Fibroblast of villous mesenchyme (primary cell): ENCODE measurements around the gene PWP2. TPM values are rescaled to one million over a fixed set of nuclear protein-coding genes. Genes with fewer than 3 reads are reported as not detected.

Source experiments
- DNase-seq: peaks from one replicate; pipeline ENCODE4 v3.0.0-alpha.2; 2010; ENCODE audit warnings: low read depth
- H3K4me3 ChIP-seq: 2 replicates; pipeline ENCODE4 v1.5.1; 2011; ENCODE audit warnings: low read depth, mild to moderate bottlenecking, low read length
- CTCF ChIP-seq: IDR thresholded peaks from 2 replicates; pipeline ENCODE4 v1.5.1; 2012; ENCODE audit warnings: low read depth, mild to moderate bottlenecking, low read length; ENCODE audit not compliant: insufficient read depth
- total RNA-seq: library from RNA; depleted of rRNA; stranded (reverse); fragments of >200 nt; gene quantifications from 2 replicates; pipeline ENCODE4 v1.2.3, GENCODE V29; 2012

PWP2 gene
- total RNA-seq, 1 donor: 31.5 TPM

GRCh38 chr21:44072111-44072510 lies 35.1 kb upstream of the PWP2 start:
- no peak for TF ChIP-seq CTCF
- no peak overlapping the region for H3K4me3 ChIP-seq
- DNase-seq: no peak

DNA sequence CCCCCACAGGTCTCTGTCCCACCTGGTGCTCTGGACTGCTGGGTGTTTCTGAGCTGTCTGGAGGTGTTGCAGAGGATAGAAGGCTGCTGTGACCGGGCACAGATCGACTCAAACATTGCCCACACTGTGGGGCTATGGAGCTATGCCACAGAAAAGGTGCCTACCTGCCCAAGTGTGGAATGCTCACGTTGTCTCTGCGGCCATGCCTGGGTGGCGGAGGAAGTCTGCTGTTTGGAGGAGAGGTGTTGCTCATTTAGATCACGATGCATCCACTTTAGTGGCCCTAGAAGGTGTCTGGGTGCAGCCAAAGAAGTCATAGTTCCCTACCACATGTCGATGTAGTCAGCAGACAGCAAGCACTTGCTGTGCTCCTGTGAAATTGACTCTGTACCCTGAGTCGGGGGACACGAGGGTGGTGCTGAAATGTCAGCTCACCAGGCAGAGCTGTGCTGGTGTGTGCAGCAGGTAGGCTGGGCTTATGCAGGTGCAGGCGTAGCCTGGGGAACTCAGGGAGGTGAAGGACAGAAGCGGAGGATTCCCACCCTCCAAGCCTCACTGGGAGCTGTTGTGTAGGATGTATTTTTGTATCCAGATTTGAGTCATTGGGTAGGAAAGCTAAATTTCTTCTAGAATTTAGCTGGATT lies 32.8 kb upstream of the PWP2 start:
- no peak for DNase-seq
- no peak for TF ChIP-seq CTCF
- no peak overlapping the region for H3K4me3 ChIP-seq

DNA sequence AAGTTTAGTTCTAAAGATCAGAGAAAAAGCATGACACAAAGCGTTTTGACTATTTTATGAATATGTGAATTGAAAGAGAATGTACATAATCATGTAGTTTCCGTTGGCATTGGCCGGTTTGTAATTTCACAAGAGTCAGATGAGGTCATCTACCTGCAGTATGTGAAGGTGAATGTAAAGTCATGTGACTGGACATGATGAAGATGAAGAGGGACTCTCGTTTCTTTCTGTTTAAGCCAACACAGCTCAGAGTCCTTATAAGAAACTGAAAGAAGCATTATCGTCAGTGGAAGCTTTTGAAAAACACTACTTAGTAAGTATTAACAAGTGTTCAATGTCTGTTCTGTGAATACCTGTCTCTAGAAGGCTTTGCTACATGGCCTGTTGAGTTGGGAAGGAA lies 30.9 kb upstream of the PWP2 start:
- TF ChIP-seq CTCF: no peak
- no peak for DNase-seq
- H3K4me3 ChIP-seq: no peak overlapping the region

DNA sequence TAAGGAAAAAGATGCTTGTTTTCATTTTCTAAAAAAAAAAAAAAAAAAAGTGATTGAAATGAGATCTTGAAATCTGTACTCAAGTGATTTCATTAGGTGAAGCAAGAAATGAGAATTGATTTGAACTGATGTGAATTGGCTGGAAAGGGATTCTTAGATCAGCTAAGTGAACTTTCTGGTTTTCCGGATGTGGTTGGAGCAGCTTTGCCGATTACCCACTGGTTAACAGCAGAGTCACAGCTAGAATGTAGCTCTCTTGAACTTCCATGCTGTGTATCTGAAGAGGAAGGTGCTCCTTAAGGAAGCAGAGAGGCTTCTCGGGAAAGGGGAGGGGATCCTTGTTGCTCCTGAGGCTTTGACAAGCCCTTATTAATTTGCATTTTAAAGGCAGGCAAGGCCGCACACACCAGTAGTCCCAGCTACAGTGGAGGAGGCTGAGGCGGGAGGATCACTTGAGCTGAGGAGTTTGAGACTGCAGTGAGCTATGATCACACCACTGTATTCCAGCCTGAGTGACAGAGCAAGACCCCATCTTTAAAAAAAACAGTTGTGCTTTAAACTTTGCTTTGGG lies 28.7 kb upstream of the PWP2 start:
- no peak overlapping the region for H3K4me3 ChIP-seq
- DNase-seq: no peak
- TF ChIP-seq CTCF: no peak

GRCh38 chr21:44079446-44079845 lies 27.8 kb upstream of the PWP2 start:
- DNase-seq: no peak
- H3K4me3 ChIP-seq: no peak overlapping the region
- TF ChIP-seq CTCF: no peak

DNA sequence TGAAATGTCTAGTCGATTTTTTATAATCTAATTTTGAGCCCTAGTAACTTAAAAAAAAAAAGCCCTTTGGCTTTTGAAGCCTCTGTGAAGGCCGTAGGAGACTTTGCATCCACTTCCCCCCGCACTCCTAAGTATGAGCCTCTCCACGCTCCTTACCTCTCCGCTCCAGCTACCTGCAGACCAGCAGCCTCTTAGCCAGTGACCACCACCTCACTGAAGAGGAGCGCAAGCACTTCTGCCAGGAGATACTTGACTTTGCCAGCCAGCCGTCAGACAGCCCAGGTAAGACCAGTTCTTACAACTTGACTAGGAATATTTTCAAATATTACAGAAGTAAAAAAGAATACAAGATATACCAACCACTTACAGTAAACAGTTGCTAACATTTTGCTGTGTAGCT lies 27.4 kb upstream of the PWP2 start:
- no peak for DNase-seq
- no peak overlapping the region for H3K4me3 ChIP-seq
- TF ChIP-seq CTCF: no peak
